ENCODE results near the gene HHIPL1. TPM values are rescaled to one million over a fixed set of nuclear protein-coding genes. Genes with fewer than 3 reads are reported as not detected.

Gene HHIPL1
- total RNA-seq, 1 donor from 2014 or later: 0.86 TPM

- FAIRE-seq: no peak
Measured at GRCh38 chr14:99633141-99633540, 11.8 kb upstream of the HHIPL1 start.

GRCh38 chr14:99633918-99634317 is 11.0 kb upstream of the HHIPL1 start:
- TF ChIP-seq EZH2 (IDR thresholded peaks at IDR 0.05; ENCODE audit: insufficient read depth, low read length): no peak
- TF ChIP-seq CTCF (IDR thresholded peaks at IDR 0.05; ENCODE audit: insufficient read depth, low read depth, low read length): no peak
- Mint-ChIP-seq H3K27ac (ENCODE audit: unreplicated experiment) (no peak overlapping the region), H3K4me1 (ENCODE audit: low read depth, unreplicated experiment) (no peaks in the 10 kb centered on the region), H3K36me3 (ENCODE audit: low read depth, unreplicated experiment) (no peaks in the 10 kb centered on the region), H3K4me3 (ENCODE audit: unreplicated experiment) (no peak overlapping the region), H3K9me3 (ENCODE audit: unreplicated experiment) (no peaks in the 10 kb centered on the region), H3K27me3 (ENCODE audit: low read depth, unreplicated experiment) (peaks cover 53% of the 10 kb centered on the region)
- Histone ChIP-seq H3K4me2 (ENCODE audit: low read length) (no peak overlapping the region), H3K4me3 (ENCODE audit: insufficient read depth, low read depth, low read length) (no peak overlapping the region), H3K79me2 (ENCODE audit: insufficient read depth, low read length) (no peaks in the 10 kb centered on the region), H4K20me1 (ENCODE audit: insufficient read depth, low read length) (no peaks in the 10 kb centered on the region), H3K9me3 (ENCODE audit: insufficient read depth, low read depth, low read length) (no peaks in the 10 kb centered on the region), H3K36me3 (ENCODE audit: insufficient read depth, low read length) (no peaks in the 10 kb centered on the region), H3K9ac (ENCODE audit: low read length) (no peak overlapping the region), H2AFZ (ENCODE audit: low read depth, low read length) (no peak overlapping the region), H3K27me3 (ENCODE audit: insufficient read depth, low read length) (peaks cover 2% of the 10 kb centered on the region), H3K4me1 (ENCODE audit: insufficient read depth, low read length) (no peaks in the 10 kb centered on the region), H3K27ac (ENCODE audit: low read depth, low read length) (no peak overlapping the region)
- FAIRE-seq: no peak
- no peak for DNase-seq (ENCODE audit: low read depth)

More at GRCh38 chr14:99633141-99633540, 11.8 kb upstream of the HHIPL1 start:
- DNase-seq (ENCODE audit: low read depth): no peak
- Histone ChIP-seq H3K9me3 (ENCODE audit: insufficient read depth, low read depth, low read length) (no peaks in the 10 kb centered on the region), H4K20me1 (ENCODE audit: insufficient read depth, low read length) (no peaks in the 10 kb centered on the region), H3K4me2 (ENCODE audit: low read length) (no peak overlapping the region), H3K36me3 (ENCODE audit: insufficient read depth, low read length) (no peaks in the 10 kb centered on the region), H3K9ac (ENCODE audit: low read length) (no peak overlapping the region), H3K27ac (ENCODE audit: low read depth, low read length) (no peak overlapping the region), H3K27me3 (ENCODE audit: insufficient read depth, low read length) (peaks cover 2% of the 10 kb centered on the region), H3K4me3 (ENCODE audit: insufficient read depth, low read depth, low read length) (no peak overlapping the region), H2AFZ (ENCODE audit: low read depth, low read length) (no peak overlapping the region), H3K79me2 (ENCODE audit: insufficient read depth, low read length) (no peaks in the 10 kb centered on the region), H3K4me1 (ENCODE audit: insufficient read depth, low read length) (peaks cover 3% of the 10 kb centered on the region)
- no peaks in the 10 kb centered on the region for H3K4me1 Mint-ChIP-seq (ENCODE audit: low read depth, unreplicated experiment)
- no peaks in the 10 kb centered on the region for H3K9me3 Mint-ChIP-seq (ENCODE audit: unreplicated experiment)
- H3K27ac Mint-ChIP-seq (ENCODE audit: unreplicated experiment): no peak overlapping the region
- H3K36me3 Mint-ChIP-seq (ENCODE audit: low read depth, unreplicated experiment): no peaks in the 10 kb centered on the region
- H3K27me3 Mint-ChIP-seq (ENCODE audit: low read depth, unreplicated experiment): peaks cover 53% of the 10 kb centered on the region
- no peak overlapping the region for H3K4me3 Mint-ChIP-seq (ENCODE audit: unreplicated experiment)
- TF ChIP-seq CTCF (IDR thresholded peaks at IDR 0.05; ENCODE audit: insufficient read depth, low read depth, low read length) (no peak), EZH2 (IDR thresholded peaks at IDR 0.05; ENCODE audit: insufficient read depth, low read length) (no peak)

- Histone ChIP-seq H3K79me2 (ENCODE audit: insufficient read depth, low read length) (no peaks in the 10 kb centered on the region), H3K9ac (ENCODE audit: low read length) (no peak overlapping the region), H3K36me3 (ENCODE audit: insufficient read depth, low read length) (no peaks in the 10 kb centered on the region), H3K27me3 (ENCODE audit: insufficient read depth, low read length) (peaks cover 2% of the 10 kb centered on the region), H3K4me3 (ENCODE audit: insufficient read depth, low read depth, low read length) (no peak overlapping the region), H4K20me1 (ENCODE audit: insufficient read depth, low read length) (no peaks in the 10 kb centered on the region), H2AFZ (ENCODE audit: low read depth, low read length) (no peak overlapping the region), H3K27ac (ENCODE audit: low read depth, low read length) (no peak overlapping the region), H3K4me1 (ENCODE audit: insufficient read depth, low read length) (no peaks in the 10 kb centered on the region), H3K9me3 (ENCODE audit: insufficient read depth, low read depth, low read length) (no peaks in the 10 kb centered on the region), H3K4me2 (ENCODE audit: low read length) (no peak overlapping the region)
- TF ChIP-seq CTCF (IDR thresholded peaks at IDR 0.05; ENCODE audit: insufficient read depth, low read depth, low read length) (no peak), EZH2 (IDR thresholded peaks at IDR 0.05; ENCODE audit: insufficient read depth, low read length) (no peak)
- no peaks in the 10 kb centered on the region for H3K9me3 Mint-ChIP-seq (ENCODE audit: unreplicated experiment)
- H3K4me3 Mint-ChIP-seq (ENCODE audit: unreplicated experiment): no peak overlapping the region
- DNase-seq (ENCODE audit: low read depth) (no peak), FAIRE-seq (no peak)
- no peaks in the 10 kb centered on the region for H3K36me3 Mint-ChIP-seq (ENCODE audit: low read depth, unreplicated experiment)
- H3K4me1 Mint-ChIP-seq (ENCODE audit: low read depth, unreplicated experiment): no peaks in the 10 kb centered on the region
- peak overlapping the region; percentile 18 for H3K27ac Mint-ChIP-seq (ENCODE audit: unreplicated experiment)
- H3K27me3 Mint-ChIP-seq (ENCODE audit: low read depth, unreplicated experiment): peaks cover 53% of the 10 kb centered on the region
Measured at GRCh38 chr14:99634443-99634842, 10.5 kb upstream of the HHIPL1 start.
